Sciatic nerve (tissue), 2 donors: ENCODE data around the gene OR52E2. TPM values are rescaled to one million over a fixed set of nuclear protein-coding genes. Genes with fewer than 3 reads are reported as not detected.
"Not testable (repeated sequence)": the region's sequence is repeated elsewhere in the genome, so short reads cannot be mapped to it uniquely, and the experiment has no call there.

ENCODE experiments used
- ATAC-seq: fragments of 200-7000 bp; cut with Tn5 transposase; one replicate; pipeline ENCODE4 v1.9.1; 2020; ENCODE audit warnings: mild to moderate bottlenecking, moderate library complexity
- DNase-seq: peaks from one replicate; pipeline ENCODE4 v3.0.0-alpha.2; 2020; ENCODE audit warnings: low spot score
- intact Hi-C: fragments of 100-400 bp; cut with DNase I; formaldehyde crosslinking; loops from one replicate; pipeline ENCODE4 v1.14.2; 2022
- total RNA-seq: library from RNA; stranded (reverse); fragmentation: NEBNext Ultra II Directional; extraction: Animal tissue kit (Norgen Biotek cat#: 25700); gene quantifications from one replicate; pipeline ENCODE4 v1.2.1, GENCODE V29; 2021
- donor health status: DM: no; HTN: no; CAD: no.
- donor health status: DM: no; HTN: no; CAD: no.

Gene OR52E2
- total RNA-seq = not detected

- DNase-seq = no peak
- intact Hi-C loops = no loop called here
- no peak for ATAC-seq
Observed at GRCh38 chr11:5059391-5059790, at the start of gene OR52E2. Gene OR52E2, minus strand, starts transcription at chr11:5059627. Its CDS starts 0 bp downstream, at chr11:5059627.

- ATAC-seq = no peak
- no peak for DNase-seq
- intact Hi-C loops = no loop called here
Observed at GRCh38 chr11:5107285-5107684, 47.9 kb upstream of the OR52E2 start.

GRCh38 chr11:5103066-5103465 is 43.6 kb upstream of the OR52E2 start:
- DNase-seq (no peak), ATAC-seq (no peak)
- intact Hi-C loops = no loop called here

- intact Hi-C loops = no loop called here
- no peak for DNase-seq
- no peak for ATAC-seq
Observed at GRCh38 chr11:5102246-5102645, 42.8 kb upstream of the OR52E2 start.

GRCh38 chr11:5096011-5096410 is 36.6 kb upstream of the OR52E2 start:
- no peak for DNase-seq
- intact Hi-C loops = no loop called here
- ATAC-seq = no peak

GRCh38 chr11:5092821-5093585 is 33.6 kb upstream of the OR52E2 start:
- ATAC-seq = no peak
- no peak for DNase-seq
- intact Hi-C loops = no loop called here

- no peak for ATAC-seq
- intact Hi-C loops = no loop called here
- no peak for DNase-seq
Observed at GRCh38 chr11:5090668-5091067, 31.2 kb upstream of the OR52E2 start.

GRCh38 chr11:5088556-5088955 is 29.1 kb upstream of the OR52E2 start:
- intact Hi-C loops = no loop called here
- ATAC-seq (no peak), DNase-seq (no peak)

GRCh38 chr11:5083602-5084001 is 24.2 kb upstream of the OR52E2 start:
- intact Hi-C loops = no loop called here
- ATAC-seq (no peak), DNase-seq (no peak)

GRCh38 chr11:5081405-5081804 is 22.0 kb upstream of the OR52E2 start:
- DNase-seq (no peak), ATAC-seq (no peak)
- intact Hi-C loops = no loop called here

- no peak for ATAC-seq
- intact Hi-C loops = no loop called here
- DNase-seq = no peak
Observed at GRCh38 chr11:5071799-5072198, 12.4 kb upstream of the OR52E2 start.

- intact Hi-C loops = loop anchor here (5.0 kb wide), 1 partner anchor 1278 kb away; no protein-coding TSS in a partner anchor
- no peak for DNase-seq
- no peak for ATAC-seq
Observed at GRCh38 chr11:5069272-5069671, 9.8 kb upstream of the OR52E2 start, which contains the start of gene OR52E1. Gene OR52E1, plus strand, starts transcription at chr11:5069572.

GRCh38 chr11:5065027-5065426 is 5.6 kb upstream of the OR52E2 start:
- ATAC-seq (no peak), DNase-seq (no peak)
- intact Hi-C loops = loop anchor here (5.0 kb wide), 1 partner anchor 1282 kb away; no protein-coding TSS in a partner anchor

- DNase-seq, intact Hi-C loops, ATAC-seq: not testable (repeated sequence)
Observed at GRCh38 chr11:5058679-5059078, 748 bp downstream of the OR52E2 start.

GRCh38 chr11:5046754-5047330 is 12.6 kb downstream of the OR52E2 start:
- intact Hi-C loops = no loop called here
- ATAC-seq (no peak), DNase-seq (no peak)

GRCh38 chr11:5046226-5046625 is 13.2 kb downstream of the OR52E2 start, which contains the start of gene OR52J3:
Gene OR52J3, plus strand, starts transcription at chr11:5046526. Its CDS starts 0 bp downstream, at chr11:5046526.
- no peak for ATAC-seq
- no peak for DNase-seq
- intact Hi-C loops = no loop called here

- no peak for DNase-seq
- intact Hi-C loops = no loop called here
- ATAC-seq = no peak
Observed at GRCh38 chr11:5043380-5043779, 16.0 kb downstream of the OR52E2 start.

- no peak for ATAC-seq
- DNase-seq = no peak
- intact Hi-C loops = no loop called here
Observed at GRCh38 chr11:5042091-5042490, 17.3 kb downstream of the OR52E2 start.

GRCh38 chr11:5040876-5041275 is 18.6 kb downstream of the OR52E2 start:
- no peak for DNase-seq
- intact Hi-C loops = no loop called here
- ATAC-seq = no peak

- ATAC-seq = no peak
- intact Hi-C loops = no loop called here
- no peak for DNase-seq
Observed at GRCh38 chr11:5038341-5038740, 21.1 kb downstream of the OR52E2 start.
